Activated T-cell treated with anti-CD3 and anti-CD28 coated beads, Interleukin-2, amount 50 U/mL, for 4 hours (primary cell): ENCODE measurements around the gene CPTP. TPM values are rescaled to one million over a fixed set of nuclear protein-coding genes. Genes with fewer than 3 reads are reported as not detected.
A peak's percentile ranks its signal among the peaks of the same experiment; 100 is the strongest.

ENCODE experiments used
- ATAC-seq, 2 donors: fragments of 200-7000 bp; cut with Tn5 transposase; one replicate each; pipeline ENCODE4 v1.10.0; 2021
- DNase-seq: peaks from one replicate; pipeline ENCODE4 v3.0.0-alpha.2; 2020
- H3K27me3 Mint-ChIP-seq: one replicate; pipeline ENCODE4 v1.8.0; 2021; ENCODE audit warnings: low read depth, mixed read lengths
- H3K36me3 Mint-ChIP-seq: one replicate; pipeline ENCODE4 v1.8.0; 2022; ENCODE audit warnings: mixed read lengths; ENCODE audit not compliant: insufficient read depth
- H3K4me1 Mint-ChIP-seq: one replicate; pipeline ENCODE4 v1.8.0; 2021; ENCODE audit warnings: low read depth, mixed read lengths
- H3K4me3 Mint-ChIP-seq: one replicate; pipeline ENCODE4 v1.8.0; 2021; ENCODE audit warnings: mild to moderate bottlenecking, moderate library complexity, mixed read lengths
- H3K9me3 Mint-ChIP-seq: one replicate; pipeline ENCODE4 v1.8.0; 2021; ENCODE audit warnings: mixed read lengths
- total RNA-seq, 3 donors: library from RNA; stranded (reverse); gene quantifications; one replicate each; pipeline ENCODE4 v1.2.1, GENCODE V29; 2021

CPTP gene
- total RNA-seq, 3 donors from 2014 or later = 16.0 to 18.4 (median 18.1) TPM

- ATAC-seq (no peak), DNase-seq (no peak)
- Mint-ChIP-seq H3K4me1 (peaks cover 15% of the 10 kb centered on the region), H3K4me3 (no peak overlapping the region), H3K27me3 (no peaks in the 10 kb centered on the region), H3K36me3 (no peaks in the 10 kb centered on the region), H3K9me3 (no peaks in the 10 kb centered on the region)
Measured at GRCh38 chr1:1329304-1330210, 5.0 kb downstream of the CPTP start.

- Mint-ChIP-seq H3K4me3 (no peak overlapping the region), H3K9me3 (no peaks in the 10 kb centered on the region), H3K36me3 (no peaks in the 10 kb centered on the region), H3K4me1 (peaks cover 11% of the 10 kb centered on the region), H3K27me3 (no peaks in the 10 kb centered on the region)
- DNase-seq (no peak), ATAC-seq (no peak)
Measured at GRCh38 chr1:1330366-1331067, 5.9 kb downstream of the CPTP start.

DNA sequence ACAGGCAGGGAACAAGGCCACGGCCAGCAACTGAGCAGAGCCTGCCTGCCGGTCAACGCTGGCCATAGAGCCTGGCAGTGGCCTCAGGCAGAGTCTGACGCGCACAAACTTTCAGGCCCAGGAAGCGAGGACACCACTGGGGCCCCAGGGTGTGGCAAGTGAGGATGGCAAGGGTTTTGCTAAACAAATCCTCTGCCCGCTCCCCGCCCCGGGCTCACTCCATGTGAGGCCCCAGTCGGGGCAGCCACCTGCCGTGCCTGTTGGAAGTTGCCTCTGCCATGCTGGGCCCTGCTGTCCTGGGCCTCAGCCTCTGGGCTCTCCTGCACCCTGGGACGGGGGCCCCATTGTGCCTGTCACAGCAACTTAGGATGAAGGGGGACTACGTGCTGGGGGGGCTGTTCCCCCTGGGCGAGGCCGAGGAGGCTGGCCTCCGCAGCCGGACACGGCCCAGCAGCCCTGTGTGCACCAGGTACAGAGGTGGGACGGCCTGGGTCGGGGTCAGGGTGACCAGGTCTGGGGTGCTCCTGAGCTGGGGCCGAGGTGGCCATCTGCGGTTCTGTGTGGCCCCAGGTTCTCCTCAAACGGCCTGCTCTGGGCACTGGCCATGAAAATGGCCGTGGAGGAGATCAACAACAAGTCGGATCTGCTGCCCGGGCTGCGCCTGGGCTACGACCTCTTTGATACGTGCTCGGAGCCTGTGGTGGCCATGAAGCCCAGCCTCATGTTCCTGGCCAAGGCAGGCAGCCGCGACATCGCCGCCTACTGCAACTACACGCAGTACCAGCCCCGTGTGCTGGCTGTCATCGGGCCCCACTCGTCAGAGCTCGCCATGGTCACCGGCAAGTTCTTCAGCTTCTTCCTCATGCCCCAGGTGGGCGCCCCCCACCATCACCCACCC lies 6.7 kb downstream of the CPTP start, which contains the start of gene TAS1R3:
TAS1R3 (plus strand) TSS at position 213 of the 898 bp plus-strand sequence; CDS start at position 279, 66 bp downstream.
- no peaks in the 10 kb centered on the region for H3K36me3 Mint-ChIP-seq
- H3K27me3 Mint-ChIP-seq = no peaks in the 10 kb centered on the region
- no peak for ATAC-seq

GRCh38 chr1:1332031-1332755 lies 7.6 kb downstream of the CPTP start:
- no peaks in the 10 kb centered on the region for H3K36me3 Mint-ChIP-seq
- peaks cover 3% of the 10 kb centered on the region for H3K4me1 Mint-ChIP-seq
- ATAC-seq = no peak
- DNase-seq = no peak
- H3K4me3 Mint-ChIP-seq = no peak overlapping the region
- H3K9me3 Mint-ChIP-seq = no peaks in the 10 kb centered on the region
- H3K27me3 Mint-ChIP-seq = no peaks in the 10 kb centered on the region

More for the DNA sequence above, 6.7 kb downstream of the CPTP start, which contains the start of gene TAS1R3:
- H3K4me1 Mint-ChIP-seq = peaks cover 3% of the 10 kb centered on the region
- no peaks in the 10 kb centered on the region for H3K9me3 Mint-ChIP-seq
- H3K4me3 Mint-ChIP-seq = no peak within 1 kb of the TSS
- no peak for DNase-seq

- Mint-ChIP-seq H3K4me3 (no peak overlapping the region), H3K27me3 (no peaks in the 10 kb centered on the region), H3K36me3 (no peaks in the 10 kb centered on the region), H3K4me1 (peaks cover 3% of the 10 kb centered on the region), H3K9me3 (no peaks in the 10 kb centered on the region)
- ATAC-seq (peak in 1 of 2 donors; percentile 13), DNase-seq (no peak)
Measured at GRCh38 chr1:1332774-1333480, 8.3 kb downstream of the CPTP start.

DNA sequence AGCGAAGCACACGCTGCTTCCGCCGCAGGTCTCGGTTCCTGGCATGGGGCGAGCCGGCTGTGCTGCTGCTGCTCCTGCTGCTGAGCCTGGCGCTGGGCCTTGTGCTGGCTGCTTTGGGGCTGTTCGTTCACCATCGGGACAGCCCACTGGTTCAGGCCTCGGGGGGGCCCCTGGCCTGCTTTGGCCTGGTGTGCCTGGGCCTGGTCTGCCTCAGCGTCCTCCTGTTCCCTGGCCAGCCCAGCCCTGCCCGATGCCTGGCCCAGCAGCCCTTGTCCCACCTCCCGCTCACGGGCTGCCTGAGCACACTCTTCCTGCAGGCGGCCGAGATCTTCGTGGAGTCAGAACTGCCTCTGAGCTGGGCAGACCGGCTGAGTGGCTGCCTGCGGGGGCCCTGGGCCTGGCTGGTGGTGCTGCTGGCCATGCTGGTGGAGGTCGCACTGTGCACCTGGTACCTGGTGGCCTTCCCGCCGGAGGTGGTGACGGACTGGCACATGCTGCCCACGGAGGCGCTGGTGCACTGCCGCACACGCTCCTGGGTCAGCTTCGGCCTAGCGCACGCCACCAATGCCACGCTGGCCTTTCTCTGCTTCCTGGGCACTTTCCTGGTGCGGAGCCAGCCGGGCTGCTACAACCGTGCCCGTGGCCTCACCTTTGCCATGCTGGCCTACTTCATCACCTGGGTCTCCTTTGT lies 9.1 kb downstream of the CPTP start:
- H3K4me1 Mint-ChIP-seq = peaks cover 3% of the 10 kb centered on the region
- H3K36me3 Mint-ChIP-seq = no peaks in the 10 kb centered on the region
- no peaks in the 10 kb centered on the region for H3K27me3 Mint-ChIP-seq
- H3K4me3 Mint-ChIP-seq = no peak overlapping the region
- DNase-seq = no peak
- H3K9me3 Mint-ChIP-seq = no peaks in the 10 kb centered on the region
- no peak for ATAC-seq

DNA sequence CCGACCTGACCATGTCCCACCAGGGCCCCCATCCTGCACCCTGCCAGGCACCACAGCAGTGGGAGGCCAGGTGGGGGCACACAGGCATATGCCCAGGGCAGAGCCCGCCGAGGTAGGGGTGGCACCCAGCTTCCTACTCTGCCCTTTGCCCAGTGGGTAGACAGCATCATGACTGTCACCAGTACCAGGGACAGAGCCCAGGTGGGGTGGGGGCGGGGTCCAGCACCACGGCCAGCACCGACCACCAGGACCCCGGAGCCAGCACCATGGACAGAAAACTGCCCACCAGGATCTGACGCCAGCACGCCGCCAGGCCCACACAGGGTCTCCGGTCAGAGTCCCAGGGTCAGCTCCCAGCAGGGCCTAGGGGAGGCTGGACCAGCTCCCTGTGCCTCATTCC lies 10.2 kb downstream of the CPTP start:
- ATAC-seq (no peak), DNase-seq (no peak)
- peaks cover 1% of the 10 kb centered on the region for H3K4me1 Mint-ChIP-seq
- no peaks in the 10 kb centered on the region for H3K27me3 Mint-ChIP-seq
- no peaks in the 10 kb centered on the region for H3K9me3 Mint-ChIP-seq
- H3K36me3 Mint-ChIP-seq = no peaks in the 10 kb centered on the region
- H3K4me3 Mint-ChIP-seq = no peak overlapping the region

DNA sequence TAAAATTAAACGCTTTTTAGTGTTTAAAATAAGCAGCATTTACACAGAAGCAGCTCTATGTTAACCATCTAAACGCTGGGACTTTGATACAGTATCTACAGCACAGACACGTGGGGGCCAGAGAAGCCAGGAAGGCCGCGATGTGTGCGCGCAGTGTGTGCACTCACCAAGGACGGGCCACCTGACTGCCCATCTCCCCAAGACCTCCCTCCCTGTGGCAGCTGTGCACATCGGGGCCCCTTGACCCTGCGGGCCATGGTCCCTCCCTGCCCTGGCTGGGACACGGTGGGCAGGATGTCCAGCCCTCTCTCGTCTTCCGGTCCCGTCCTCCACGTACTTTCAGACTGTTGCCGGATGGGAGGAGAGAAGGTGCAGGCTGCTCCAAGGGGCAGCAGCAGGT lies 10.7 kb downstream of the CPTP start:
- ATAC-seq = no peak
- Mint-ChIP-seq H3K4me1 (no peaks in the 10 kb centered on the region), H3K27me3 (no peaks in the 10 kb centered on the region), H3K36me3 (no peaks in the 10 kb centered on the region), H3K4me3 (no peak overlapping the region), H3K9me3 (no peaks in the 10 kb centered on the region)
- DNase-seq = no peak

DNA sequence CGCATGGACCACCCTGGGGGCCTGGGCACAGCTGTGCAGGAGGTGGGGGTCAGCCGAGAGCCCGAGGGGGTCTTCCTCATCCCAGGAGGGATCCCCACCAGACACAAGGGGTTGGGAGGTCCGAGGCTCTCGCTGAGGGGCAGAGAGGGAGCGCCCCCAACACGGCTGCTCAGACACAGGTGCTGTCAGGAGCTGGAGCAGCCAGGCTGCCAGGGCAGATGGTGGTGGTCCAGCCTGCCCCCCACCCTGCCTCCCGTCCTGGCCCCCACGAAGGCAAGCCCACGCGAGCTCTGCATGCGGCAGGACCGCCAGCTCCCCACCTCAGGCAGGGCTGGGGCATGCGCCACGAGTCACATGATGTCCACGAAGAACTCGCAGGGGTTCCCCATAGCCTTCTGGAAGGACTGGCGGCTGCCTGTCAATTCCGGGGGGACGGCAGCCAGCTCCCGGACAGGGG lies 11.2 kb downstream of the CPTP start:
- H3K4me3 Mint-ChIP-seq = no peak overlapping the region
- H3K4me1 Mint-ChIP-seq = no peaks in the 10 kb centered on the region
- no peaks in the 10 kb centered on the region for H3K36me3 Mint-ChIP-seq
- no peak for DNase-seq
- H3K9me3 Mint-ChIP-seq = no peaks in the 10 kb centered on the region
- no peaks in the 10 kb centered on the region for H3K27me3 Mint-ChIP-seq
- no peak for ATAC-seq

- no peaks in the 10 kb centered on the region for H3K9me3 Mint-ChIP-seq
- H3K27me3 Mint-ChIP-seq = no peaks in the 10 kb centered on the region
- H3K36me3 Mint-ChIP-seq = peaks cover 4% of the 10 kb centered on the region
- DNase-seq (no peak), ATAC-seq (no peak)
- no peak overlapping the region for H3K4me3 Mint-ChIP-seq
- no peaks in the 10 kb centered on the region for H3K4me1 Mint-ChIP-seq
Measured at GRCh38 chr1:1336446-1336845, 11.8 kb downstream of the CPTP start.

- Mint-ChIP-seq H3K27me3 (no peaks in the 10 kb centered on the region), H3K9me3 (no peaks in the 10 kb centered on the region), H3K36me3 (peaks cover 4% of the 10 kb centered on the region), H3K4me3 (no peak overlapping the region), H3K4me1 (no peaks in the 10 kb centered on the region)
- DNase-seq (no peak), ATAC-seq (no peak)
Measured at GRCh38 chr1:1336931-1337792, 12.6 kb downstream of the CPTP start.

DNA sequence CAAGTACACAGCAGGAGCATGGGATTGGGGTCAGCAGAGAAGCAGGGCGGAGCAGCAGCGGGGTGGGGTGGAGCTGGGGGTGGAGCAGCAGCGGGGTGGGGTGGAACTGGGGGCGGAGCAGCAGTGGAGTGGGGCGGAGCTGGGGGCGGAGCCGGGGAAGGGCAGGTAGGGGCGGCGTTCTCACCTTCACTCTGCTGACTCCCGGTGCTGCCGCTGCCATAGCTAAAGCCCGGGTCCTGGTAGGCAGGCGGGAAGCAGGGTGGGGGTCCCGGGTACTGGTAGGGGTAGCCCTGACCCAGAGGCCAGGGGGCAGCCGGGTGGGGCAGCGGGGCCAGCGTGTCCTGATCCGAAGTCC lies 13.2 kb downstream of the CPTP start:
- DNase-seq (peak; percentile 30), ATAC-seq (peak; percentile 73 to 74)
- Mint-ChIP-seq H3K9me3 (no peaks in the 10 kb centered on the region), H3K27me3 (no peaks in the 10 kb centered on the region), H3K4me1 (no peaks in the 10 kb centered on the region), H3K36me3 (peaks cover 4% of the 10 kb centered on the region), H3K4me3 (no peak overlapping the region)
